Endometrial microvascular endothelial cells (primary cell): ENCODE measurements around the gene ZSCAN31. TPM values are rescaled to one million over a fixed set of nuclear protein-coding genes. Genes with fewer than 3 reads are reported as not detected.

Source experiments
- total RNA-seq: library from RNA; depleted of rRNA; stranded (reverse); fragments of >200 nt; gene quantifications from one replicate; pipeline ENCODE4 v1.2.3, GENCODE V29; 2015; ENCODE audit errors: inconsistent ontology term

ZSCAN31 gene
- total RNA-seq, 1 donor from 2014 or later: 16.5 TPM

Other genes with a start within 250 kb of the ZSCAN31 start
- gene ZSCAN16, start 211.5 kb downstream of the ZSCAN31 start, total RNA-seq: 4.9 TPM
- gene ZKSCAN8, start 194.3 kb downstream of the ZSCAN31 start, total RNA-seq: 11.2 TPM
- 11.8 TPM for gene ZSCAN9, start 110.9 kb downstream of the ZSCAN31 start, total RNA-seq
- 4.1 TPM for gene ZKSCAN4, start 83.9 kb downstream of the ZSCAN31 start, total RNA-seq
- 0.19 TPM for gene NKAPL, start 76.9 kb downstream of the ZSCAN31 start, total RNA-seq
- 38.7 TPM for gene ZSCAN26, start 69.0 kb downstream of the ZSCAN31 start, total RNA-seq
- gene PGBD1, start 54.6 kb downstream of the ZSCAN31 start, total RNA-seq: 11.9 TPM
- gene ZKSCAN3, start 13.8 kb upstream of the ZSCAN31 start, total RNA-seq: 2.9 TPM
- gene ZSCAN12, start 63.6 kb upstream of the ZSCAN31 start, total RNA-seq: 2.1 TPM
- 0.28 TPM for gene ZSCAN23, start 107.3 kb upstream of the ZSCAN31 start, total RNA-seq
- gene GPX6, start 179.6 kb upstream of the ZSCAN31 start, total RNA-seq: not detected
- gene GPX5, start 189.7 kb upstream of the ZSCAN31 start, total RNA-seq: not detected